ENCODE data around the gene IDH1. TPM values are rescaled to one million over a fixed set of nuclear protein-coding genes. Genes with fewer than 3 reads are reported as not detected.

IDH1 gene
- total and polyA plus RNA-seq, 9 donors = 39.9 to 236 (median 73.8) TPM

DNA sequence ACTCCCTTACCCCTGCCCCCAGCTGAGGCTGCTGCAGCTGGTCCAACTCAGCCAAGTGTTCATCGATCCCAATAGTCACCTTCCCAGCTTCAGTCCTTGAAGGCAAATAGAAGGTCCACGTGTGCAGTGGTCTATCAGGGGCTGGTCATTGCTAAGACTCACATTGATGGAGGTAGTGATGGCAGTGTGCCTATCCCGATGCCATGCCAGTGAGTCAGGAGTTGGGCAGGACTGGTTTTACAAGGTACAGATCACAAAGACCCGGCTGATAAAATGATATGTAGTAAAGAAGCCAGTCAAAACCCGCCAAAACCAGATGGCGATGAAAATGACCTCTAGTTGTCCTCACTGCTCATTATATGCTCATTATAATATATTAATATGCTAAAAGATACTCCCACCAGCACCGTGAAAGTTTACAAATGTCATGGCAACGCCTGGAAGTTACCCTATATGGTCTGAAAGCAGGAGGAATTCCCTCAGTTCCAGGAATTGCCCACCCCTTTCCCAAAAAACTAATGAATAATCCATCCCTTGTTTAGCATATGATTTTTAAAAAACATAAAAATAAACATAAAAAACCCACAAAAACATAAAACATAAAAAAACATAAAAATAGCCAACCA is 62.1 kb downstream of the IDH1 start:
- 88 to 91% (median 89%) methylated on average over 8 of the region's 8 CpGs for WGBS, 3 donors
- no peaks in the 10 kb centered on the region for H3K36me3 ChIP-seq
- no peaks in the 10 kb centered on the region for H3K27me3 ChIP-seq
- no peak overlapping the region for H3K4me3 ChIP-seq
- no peak overlapping the region for H3K27ac ChIP-seq
- H3K9me3 ChIP-seq = no peaks in the 10 kb centered on the region
- no peak for DNase-seq
- intact Hi-C loops (cut with DNase I) = no loop called here
- no peak for TF ChIP-seq EP300 (IDR thresholded peaks at IDR 0.05)
- no peak for TF ChIP-seq POLR2A (IDR thresholded peaks at IDR 0.05)
- no peaks in the 10 kb centered on the region for H3K4me1 ChIP-seq (ENCODE audit: insufficient read depth)

DNA sequence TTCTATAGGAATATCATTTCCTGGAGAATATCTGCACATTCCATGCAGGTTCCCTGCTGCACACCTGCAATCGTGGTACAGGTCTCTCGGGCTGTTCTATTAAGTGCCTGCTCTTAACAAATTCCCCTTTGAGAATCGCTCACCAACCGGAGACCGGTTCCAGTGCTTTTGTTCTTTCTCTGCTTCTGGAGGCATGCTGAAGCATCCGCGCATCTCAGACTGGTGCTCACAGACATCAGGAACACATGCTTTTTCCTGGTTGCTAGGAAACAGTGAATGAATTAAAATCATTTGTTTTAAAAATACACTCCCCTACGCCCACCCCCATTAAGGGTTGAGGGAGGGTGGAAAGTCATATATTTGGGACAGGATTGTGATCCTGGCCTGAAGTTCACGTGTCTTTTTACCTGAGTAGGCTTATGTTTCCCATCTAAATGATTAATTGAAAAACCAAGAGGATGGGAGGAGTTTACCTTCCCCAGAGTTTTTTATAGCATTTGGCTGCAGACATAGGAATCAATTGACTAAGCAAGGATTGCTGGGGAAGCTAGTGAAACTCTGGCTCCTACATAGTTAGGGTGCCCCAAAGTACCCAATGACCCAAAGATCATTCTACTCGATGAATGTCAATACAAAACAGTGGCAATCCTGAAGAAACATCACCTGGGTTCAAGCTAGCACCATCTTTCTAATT is 64.9 kb downstream of the IDH1 start, which contains the start of gene C2orf80:
Gene C2orf80 (minus strand): TSS at position 221 of the 694 bp plus-strand sequence. CDS start 3,044 bp downstream, outside the sequence.
- Histone ChIP-seq H3K36me3 (no peaks in the 10 kb centered on the region), H3K4me3 (no peak within 1 kb of the TSS), H3K4me1 (ENCODE audit: insufficient read depth) (no peaks in the 10 kb centered on the region), H3K27ac (no peak within 1 kb of the TSS), H3K27me3 (no peaks in the 10 kb centered on the region), H3K9me3 (no peaks in the 10 kb centered on the region)
- no peak for DNase-seq
- intact Hi-C loops (cut with DNase I) = no loop called here
- TF ChIP-seq, protein P1, sequence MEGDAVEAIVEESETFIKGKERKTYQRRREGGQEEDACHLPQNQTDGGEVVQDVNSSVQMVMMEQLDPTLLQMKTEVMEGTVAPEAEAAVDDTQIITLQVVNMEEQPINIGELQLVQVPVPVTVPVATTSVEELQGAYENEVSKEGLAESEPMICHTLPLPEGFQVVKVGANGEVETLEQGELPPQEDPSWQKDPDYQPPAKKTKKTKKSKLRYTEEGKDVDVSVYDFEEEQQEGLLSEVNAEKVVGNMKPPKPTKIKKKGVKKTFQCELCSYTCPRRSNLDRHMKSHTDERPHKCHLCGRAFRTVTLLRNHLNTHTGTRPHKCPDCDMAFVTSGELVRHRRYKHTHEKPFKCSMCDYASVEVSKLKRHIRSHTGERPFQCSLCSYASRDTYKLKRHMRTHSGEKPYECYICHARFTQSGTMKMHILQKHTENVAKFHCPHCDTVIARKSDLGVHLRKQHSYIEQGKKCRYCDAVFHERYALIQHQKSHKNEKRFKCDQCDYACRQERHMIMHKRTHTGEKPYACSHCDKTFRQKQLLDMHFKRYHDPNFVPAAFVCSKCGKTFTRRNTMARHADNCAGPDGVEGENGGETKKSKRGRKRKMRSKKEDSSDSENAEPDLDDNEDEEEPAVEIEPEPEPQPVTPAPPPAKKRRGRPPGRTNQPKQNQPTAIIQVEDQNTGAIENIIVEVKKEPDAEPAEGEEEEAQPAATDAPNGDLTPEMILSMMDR (IDR thresholded peaks at IDR 0.05) = no peak
- TF ChIP-seq EP300 (IDR thresholded peaks at IDR 0.05) (no peak), POLR2A (IDR thresholded peaks at IDR 0.05) (no peak)
- 73 to 84% (median 76%) methylated on average over 10 of the region's 10 CpGs for WGBS, 3 donors

DNA sequence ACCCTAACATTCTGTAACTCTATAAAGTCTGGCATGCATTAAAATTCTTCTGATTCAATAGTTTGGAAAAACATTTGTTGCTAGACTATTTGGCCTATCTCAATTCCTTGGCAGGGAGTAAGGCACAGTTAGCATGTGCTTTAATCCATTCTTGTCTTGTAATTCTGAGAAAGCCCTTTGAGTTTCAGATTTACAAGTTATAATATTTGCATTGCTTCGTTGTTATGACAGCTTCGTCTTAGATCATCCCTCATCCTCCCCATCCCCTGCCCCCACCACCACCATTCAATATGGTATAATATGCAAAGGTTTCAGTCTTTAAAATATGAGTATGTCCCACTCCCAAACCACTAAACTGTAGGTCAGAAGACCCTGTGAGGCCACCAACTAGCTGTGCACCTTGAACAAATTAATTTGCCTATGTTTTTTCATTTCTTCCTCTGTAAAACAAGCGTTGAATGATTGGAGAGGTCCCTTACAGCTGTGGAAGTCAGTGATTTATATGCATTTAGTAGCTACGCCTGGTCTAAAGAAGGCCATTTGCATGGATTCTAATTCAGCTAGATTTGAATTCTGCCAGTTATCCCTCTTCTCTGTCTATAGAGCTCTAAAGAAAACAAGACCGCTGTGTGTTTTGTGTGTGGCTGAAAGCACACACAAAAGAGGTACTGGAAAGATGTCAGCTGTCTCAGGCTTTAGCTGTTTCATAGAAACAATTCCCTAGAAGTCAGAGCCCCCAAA is 65.6 kb downstream of the IDH1 start:
- no peak for DNase-seq
- Histone ChIP-seq H3K4me3 (no peak overlapping the region), H3K36me3 (no peaks in the 10 kb centered on the region), H3K27me3 (no peaks in the 10 kb centered on the region), H3K27ac (no peak overlapping the region), H3K9me3 (no peaks in the 10 kb centered on the region), H3K4me1 (ENCODE audit: insufficient read depth) (no peaks in the 10 kb centered on the region)
- no peak for TF ChIP-seq POLR2A (IDR thresholded peaks at IDR 0.05)
- no peak for TF ChIP-seq EP300 (IDR thresholded peaks at IDR 0.05)
- TF ChIP-seq, protein P1 (IDR thresholded peaks at IDR 0.05) = no peak
- WGBS, 3 donors = 76 to 78% (median 76%) methylated on average over 5 of the region's 5 CpGs
- intact Hi-C loops (cut with DNase I) = no loop called here

DNA sequence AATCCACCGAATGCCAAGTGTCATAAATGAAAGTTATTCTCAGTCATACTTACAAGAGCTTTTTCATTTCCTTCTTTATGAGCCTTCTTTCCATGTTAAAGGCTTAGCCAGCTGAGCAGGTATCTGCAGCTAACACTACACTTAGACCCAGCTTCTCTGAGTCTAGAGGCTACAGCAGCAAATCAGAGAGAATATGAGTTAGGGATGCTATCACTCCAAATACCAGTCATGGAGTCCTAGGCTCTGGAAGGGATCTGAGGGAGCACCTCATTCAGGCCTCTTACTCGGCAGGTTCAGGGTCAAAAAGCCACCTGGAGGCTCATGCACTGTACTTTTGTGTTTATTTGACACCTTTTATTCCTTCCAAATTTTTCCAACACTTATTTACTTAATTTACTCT is 68.0 kb downstream of the IDH1 start:
- H3K9me3 ChIP-seq = no peaks in the 10 kb centered on the region
- intact Hi-C loops (cut with DNase I) = no loop called here
- no peaks in the 10 kb centered on the region for H3K36me3 ChIP-seq
- H3K27me3 ChIP-seq = no peaks in the 10 kb centered on the region
- H3K27ac ChIP-seq = no peak overlapping the region
- 87 to 93% (median 93%) methylated on average over 2 of the region's 2 CpGs for WGBS, 3 donors
- no peaks in the 10 kb centered on the region for H3K4me1 ChIP-seq (ENCODE audit: insufficient read depth)
- TF ChIP-seq, protein P1 (IDR thresholded peaks at IDR 0.05) = no peak
- TF ChIP-seq EP300 (IDR thresholded peaks at IDR 0.05) = no peak
- TF ChIP-seq POLR2A (IDR thresholded peaks at IDR 0.05) = no peak
- DNase-seq = no peak
- H3K4me3 ChIP-seq = no peak overlapping the region

Measured in ovary (tissue), 9 donors.